ENCODE data around the gene WDR64. TPM values are rescaled to one million over a fixed set of nuclear protein-coding genes. Genes with fewer than 3 reads are reported as not detected.

Gene WDR64
- total and polyA plus RNA-seq, 2 of the 13 experiments (the other 11 are each of a cell fraction or from before 2014, with no cell fraction given) = not detected

DNA sequence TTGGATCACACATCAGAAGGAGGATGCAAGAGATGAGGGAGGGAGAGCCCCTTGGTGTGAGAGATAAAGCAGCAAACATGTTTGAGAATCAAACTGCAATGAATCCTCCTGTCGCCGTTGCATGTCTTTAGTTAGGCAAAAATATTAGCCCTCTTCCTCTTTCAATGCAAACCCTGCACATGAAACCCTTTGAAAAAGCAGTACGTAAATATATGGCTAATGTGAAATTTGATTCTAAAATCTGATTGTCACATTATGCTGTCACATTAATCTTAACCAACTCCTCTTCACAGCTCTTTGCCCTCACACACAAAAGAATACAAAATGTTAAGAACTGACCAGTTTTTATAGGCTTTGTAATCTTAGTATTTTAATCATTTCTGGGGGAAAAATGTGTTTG is 63.4 kb downstream of the WDR64 start (continued):
- TF ChIP-seq SMARCE1 (IDR thresholded peaks at IDR 0.05; ENCODE audit: borderline replicate concordance) = no peak

DNA sequence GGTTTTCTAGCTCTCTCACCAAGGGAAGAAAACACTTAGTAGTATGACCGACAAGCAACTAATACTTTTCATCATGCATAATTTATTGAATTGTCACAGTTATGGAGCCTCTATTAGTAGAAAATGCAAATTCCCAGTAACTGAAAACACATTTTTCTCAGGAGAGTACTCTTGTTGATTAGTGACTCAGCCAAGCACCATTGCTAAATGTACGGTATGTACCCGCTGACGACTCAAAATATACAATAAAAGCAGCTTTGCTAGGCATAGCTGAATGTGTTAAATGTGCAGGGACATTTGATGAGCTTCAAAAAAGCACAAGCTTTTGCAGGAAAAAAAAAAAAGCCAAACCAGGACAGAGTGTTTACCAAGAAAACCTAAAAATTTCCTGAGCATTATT is 63.9 kb downstream of the WDR64 start:
- Histone ChIP-seq H3K9me3 (ENCODE audit: low read length) (no peaks in the 10 kb centered on the region), H3K4me1 (ENCODE audit: insufficient read depth, low read length) (no peaks in the 10 kb centered on the region), H3K27ac (ENCODE audit: extremely low read length, insufficient read depth, low read length) (no peak overlapping the region), H3K79me2 (ENCODE audit: insufficient read depth, low read length) (no peaks in the 10 kb centered on the region), H3K36me3 (replicated peaks in 1 of 2; ENCODE audit: control insufficient read depth in 1 of 2, insufficient read depth in 2 of 2, low read length in 2 of 2) (no peaks in the 10 kb centered on the region), H2AFZ (ENCODE audit: low read length) (no peak overlapping the region), H3K4me2 (ENCODE audit: low read depth, low read length) (no peak overlapping the region), H4K20me1 (ENCODE audit: insufficient read depth, low read length) (no peaks in the 10 kb centered on the region), H3K4me3 (replicated peaks in 1 of 3; ENCODE audit: insufficient read depth in 1 of 3, low read depth in 2 of 3, low read length in 3 of 3) (no peak overlapping the region), H3K27me3 (ENCODE audit: control insufficient read depth in 1 of 2, insufficient read depth in 2 of 2, low read length in 2 of 2) (no peaks in the 10 kb centered on the region; a peak in 1 of 5 replicates), H3K9ac (ENCODE audit: insufficient read depth, low read depth, low read length) (no peak overlapping the region)
- CTCF ChIA-PET (ENCODE audit: low intra/inter-chr PET ratio, low total read pairs) = no interaction called here
- POLR2A ChIA-PET = no interaction called here
- in situ Hi-C loops (cut with HindIII; ENCODE audit: extremely low pct_ligation_motif_present, low pct_unique_long_range_greater_than_20kb) (no loop called here), intact Hi-C loops (cut with micrococcal nuclease; ENCODE audit: unreplicated experiment) (no loop called here)
- WGBS (ENCODE audit: low lambda C conversion rate) = 23% methylated on average over 4 of the region's 4 CpGs
- FAIRE-seq (no peak), ATAC-seq (no peak), DNase-seq (ENCODE audit: low spot score) (no peak)
- TF ChIP-seq NR2F6 (IDR thresholded peaks at IDR 0.05) (no peak), NR2F6 (CRISPR knock-in tag; IDR thresholded peaks at IDR 0.05) (no peak), ZNF251 (CRISPR knock-in tag; IDR thresholded peaks at IDR 0.05) (no peak), ZNF543 (CRISPR knock-in tag; IDR thresholded peaks at IDR 0.05) (no peak), ZBTB7B (CRISPR knock-in tag; IDR thresholded peaks at IDR 0.05) (no peak), TCF7 (IDR thresholded peaks at IDR 0.05; ENCODE audit: low read depth) (no peak), ZNF431 (CRISPR knock-in tag; IDR thresholded peaks at IDR 0.05; ENCODE audit: borderline replicate concordance, low read depth) (no peak), ZNF232 (CRISPR knock-in tag; IDR thresholded peaks at IDR 0.05; ENCODE audit: borderline replicate concordance) (no peak)
- TF ChIP-seq, protein P1, sequence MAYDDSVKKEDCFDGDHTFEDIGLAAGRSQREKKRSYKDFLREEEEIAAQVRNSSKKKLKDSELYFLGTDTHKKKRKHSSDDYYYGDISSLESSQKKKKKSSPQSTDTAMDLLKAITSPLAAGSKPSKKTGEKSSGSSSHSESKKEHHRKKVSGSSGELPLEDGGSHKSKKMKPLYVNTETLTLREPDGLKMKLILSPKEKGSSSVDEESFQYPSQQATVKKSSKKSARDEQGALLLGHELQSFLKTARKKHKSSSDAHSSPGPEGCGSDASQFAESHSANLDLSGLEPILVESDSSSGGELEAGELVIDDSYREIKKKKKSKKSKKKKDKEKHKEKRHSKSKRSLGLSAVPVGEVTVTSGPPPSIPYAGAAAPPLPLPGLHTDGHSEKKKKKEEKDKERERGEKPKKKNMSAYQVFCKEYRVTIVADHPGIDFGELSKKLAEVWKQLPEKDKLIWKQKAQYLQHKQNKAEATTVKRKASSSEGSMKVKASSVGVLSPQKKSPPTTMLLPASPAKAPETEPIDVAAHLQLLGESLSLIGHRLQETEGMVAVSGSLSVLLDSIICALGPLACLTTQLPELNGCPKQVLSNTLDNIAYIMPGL (CRISPR knock-in tag; IDR thresholded peaks at IDR 0.05; ENCODE audit: borderline replicate concordance in 1 of 2, low read depth in 1 of 2) = no peak
- TF ChIP-seq, protein P2, sequence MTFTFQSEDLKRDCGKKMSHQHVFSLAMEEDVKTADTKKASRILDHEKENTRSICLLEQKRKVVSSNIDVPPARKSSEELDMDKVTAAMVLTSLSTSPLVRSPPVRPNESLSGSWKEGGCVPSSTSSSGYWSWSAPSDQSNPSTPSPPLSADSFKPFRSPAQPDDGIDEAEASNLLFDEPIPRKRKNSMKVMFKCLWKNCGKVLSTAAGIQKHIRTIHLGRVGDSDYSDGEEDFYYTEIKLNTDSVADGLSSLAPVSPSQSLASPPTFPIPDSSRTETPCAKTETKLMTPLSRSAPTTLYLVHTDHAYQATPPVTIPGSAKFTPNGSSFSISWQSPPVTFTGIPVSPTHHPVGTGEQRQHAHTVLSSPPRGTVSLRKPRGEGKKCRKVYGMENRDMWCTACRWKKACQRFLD (CRISPR knock-in tag; IDR thresholded peaks at IDR 0.05; ENCODE audit: borderline replicate concordance) = no peak
- TF ChIP-seq, protein P3, sequence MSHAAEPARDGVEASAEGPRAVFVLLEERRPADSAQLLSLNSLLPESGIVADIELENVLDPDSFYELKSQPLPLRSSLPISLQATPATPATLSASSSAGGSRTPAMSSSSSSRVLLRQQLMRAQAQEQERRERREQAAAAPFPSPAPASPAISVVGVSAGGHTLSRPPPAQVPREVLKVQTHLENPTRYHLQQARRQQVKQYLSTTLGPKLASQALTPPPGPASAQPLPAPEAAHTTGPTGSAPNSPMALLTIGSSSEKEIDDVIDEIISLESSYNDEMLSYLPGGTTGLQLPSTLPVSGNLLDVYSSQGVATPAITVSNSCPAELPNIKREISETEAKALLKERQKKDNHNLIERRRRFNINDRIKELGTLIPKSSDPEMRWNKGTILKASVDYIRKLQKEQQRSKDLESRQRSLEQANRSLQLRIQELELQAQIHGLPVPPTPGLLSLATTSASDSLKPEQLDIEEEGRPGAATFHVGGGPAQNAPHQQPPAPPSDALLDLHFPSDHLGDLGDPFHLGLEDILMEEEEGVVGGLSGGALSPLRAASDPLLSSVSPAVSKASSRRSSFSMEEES (CRISPR knock-in tag; IDR thresholded peaks at IDR 0.05) = no peak
- BruUV-seq (replicated peaks) = no TSS peak
